Astrocyte (in vitro differentiated cells and primary cell): ENCODE measurements around the gene TCF3. TPM values are rescaled to one million over a fixed set of nuclear protein-coding genes. Genes with fewer than 3 reads are reported as not detected.
"Not testable (repeated sequence)": the region's sequence is repeated elsewhere in the genome, so short reads cannot be mapped to it uniquely, and the experiment has no call there.

ENCODE experiments used
- DNase-seq: peaks from one replicate; pipeline ENCODE4 v3.0.0-alpha.2; 2010; ENCODE audit warnings: low read depth
- FAIRE-seq: peaks from 2 replicates; lab custom pipeline; 2011; peaks lifted over from hg19 to GRCh38; lab: Jason Lieb, UNC
- H2AFZ ChIP-seq: 2 replicates; pipeline ENCODE4 v1.6.0; 2012; ENCODE audit warnings: low read depth, low read length, inconsistent platforms
- H3K27ac ChIP-seq: 2 replicates; pipeline ENCODE4 v1.5.1; 2011; ENCODE audit warnings: low read depth, low read length, inconsistent platforms
- H3K27me3 ChIP-seq: 2 replicates; pipeline ENCODE4 v1.6.0; 2011; ENCODE audit warnings: low read length, inconsistent platforms; ENCODE audit not compliant: insufficient read depth
- H3K36me3 ChIP-seq: 2 replicates; pipeline ENCODE4 v1.5.1; 2011; ENCODE audit warnings: low read length, inconsistent platforms; ENCODE audit not compliant: insufficient read depth
- H3K4me1 ChIP-seq: 2 replicates; pipeline ENCODE4 v1.5.1; 2011; ENCODE audit warnings: low read length, inconsistent platforms; ENCODE audit not compliant: insufficient read depth
- H3K4me2 ChIP-seq: 2 replicates; pipeline ENCODE4 v1.6.0; 2012; ENCODE audit warnings: low read length, inconsistent platforms
- H3K4me3 ChIP-seq: 2 replicates; pipeline ENCODE4 v1.5.1; 2011; ENCODE audit warnings: low read depth, mild to moderate bottlenecking, low read length, inconsistent platforms; ENCODE audit not compliant: insufficient read depth
- H3K79me2 ChIP-seq: 2 replicates; pipeline ENCODE4 v1.6.0; 2012; ENCODE audit warnings: mild to moderate bottlenecking, low read length, inconsistent platforms; ENCODE audit not compliant: insufficient read depth
- H3K9ac ChIP-seq: 2 replicates; pipeline ENCODE4 v1.6.0; 2012; ENCODE audit warnings: mild to moderate bottlenecking, low read length, inconsistent platforms
- H3K9me3 ChIP-seq: 2 replicates; pipeline ENCODE4 v1.5.1; 2012; ENCODE audit warnings: low read depth, mild to moderate bottlenecking, low read length, inconsistent platforms; ENCODE audit not compliant: insufficient read depth
- H4K20me1 ChIP-seq: 2 replicates; pipeline ENCODE4 v1.6.0; 2012; ENCODE audit warnings: low read length, inconsistent platforms; ENCODE audit not compliant: insufficient read depth
- H3K27ac Mint-ChIP-seq: one replicate; pipeline ENCODE4 v1.8.0; 2021; ENCODE audit warnings: mild to moderate bottlenecking, mixed read lengths; ENCODE audit not compliant: unreplicated experiment
- H3K27me3 Mint-ChIP-seq: one replicate; pipeline ENCODE4 v1.8.0; 2021; ENCODE audit warnings: low read depth, mixed read lengths; ENCODE audit not compliant: unreplicated experiment
- H3K36me3 Mint-ChIP-seq: one replicate; pipeline ENCODE4 v1.8.0; 2021; ENCODE audit warnings: low read depth, mixed read lengths; ENCODE audit not compliant: unreplicated experiment
- H3K4me1 Mint-ChIP-seq: one replicate; pipeline ENCODE4 v1.8.0; 2021; ENCODE audit warnings: low read depth, mixed read lengths; ENCODE audit not compliant: unreplicated experiment
- H3K4me3 Mint-ChIP-seq: one replicate; pipeline ENCODE4 v1.8.0; 2021; ENCODE audit warnings: mild to moderate bottlenecking, moderate library complexity, mixed read lengths; ENCODE audit not compliant: unreplicated experiment
- H3K9me3 Mint-ChIP-seq: one replicate; pipeline ENCODE4 v1.8.0; 2021; ENCODE audit warnings: mild to moderate bottlenecking, mixed read lengths; ENCODE audit not compliant: unreplicated experiment
- CTCF ChIP-seq: IDR thresholded peaks from 2 replicates; pipeline ENCODE4 v1.5.1; 2011; ENCODE audit warnings: low read depth, mild to moderate bottlenecking, inconsistent platforms, low read length, moderate library complexity; ENCODE audit not compliant: insufficient read depth
- EZH2 ChIP-seq: IDR thresholded peaks from 2 replicates; pipeline ENCODE4 v1.6.1; 2012; ENCODE audit warnings: mild to moderate bottlenecking, low read length, inconsistent platforms; ENCODE audit not compliant: insufficient read depth
- total RNA-seq: library from RNA; stranded (reverse); gene quantifications from 2 replicates; pipeline ENCODE4 v1.2.1, GENCODE V29; 2021

Gene TCF3
- total RNA-seq, 1 donor from 2014 or later = 173 TPM

- H3K4me3 ChIP-seq = no peak overlapping the region
- H3K36me3 ChIP-seq = no peaks in the 10 kb centered on the region
- no peaks in the 10 kb centered on the region for H3K4me1 ChIP-seq
- DNase-seq (no peak), FAIRE-seq (no peak)
- H4K20me1 ChIP-seq = no peaks in the 10 kb centered on the region
- no peak overlapping the region for H3K4me3 Mint-ChIP-seq
- H3K4me1 Mint-ChIP-seq = no peaks in the 10 kb centered on the region
- no peak overlapping the region for H3K4me2 ChIP-seq
- peaks cover 7% of the 10 kb centered on the region for H3K27me3 ChIP-seq
- H3K27ac Mint-ChIP-seq = no peak overlapping the region
- peaks cover 5% of the 10 kb centered on the region for H3K36me3 Mint-ChIP-seq
- peaks cover 23% of the 10 kb centered on the region for H3K9me3 Mint-ChIP-seq
- TF ChIP-seq CTCF = no peak
- peak; percentile 13 for TF ChIP-seq EZH2
- H3K79me2 ChIP-seq = no peaks in the 10 kb centered on the region
- H3K9ac ChIP-seq = no peak overlapping the region
- no peak overlapping the region for H2AFZ ChIP-seq
- H3K27ac ChIP-seq = no peak overlapping the region
- H3K27me3 Mint-ChIP-seq = peaks cover 23% of the 10 kb centered on the region
- no peaks in the 10 kb centered on the region for H3K9me3 ChIP-seq
Measured at GRCh38 chr19:1699998-1700732, 47.8 kb upstream of the TCF3 start.

GRCh38 chr19:1699386-1699785 lies 47.0 kb upstream of the TCF3 start:
- H3K4me3 Mint-ChIP-seq = no peak overlapping the region
- Histone ChIP-seq H3K27me3 (peaks cover 7% of the 10 kb centered on the region), H3K4me1 (no peaks in the 10 kb centered on the region), H4K20me1 (no peaks in the 10 kb centered on the region), H3K79me2 (no peaks in the 10 kb centered on the region), H3K36me3 (no peaks in the 10 kb centered on the region), H3K9ac (no peak overlapping the region), H3K27ac (no peak overlapping the region), H3K4me3 (no peak overlapping the region), H2AFZ (no peak overlapping the region), H3K9me3 (no peaks in the 10 kb centered on the region), H3K4me2 (no peak overlapping the region)
- H3K9me3 Mint-ChIP-seq = peaks cover 24% of the 10 kb centered on the region
- H3K27ac Mint-ChIP-seq = no peak overlapping the region
- no peaks in the 10 kb centered on the region for H3K4me1 Mint-ChIP-seq
- TF ChIP-seq EZH2 = no peak
- no peak for TF ChIP-seq CTCF
- FAIRE-seq (no peak), DNase-seq (no peak)
- H3K36me3 Mint-ChIP-seq = peaks cover 5% of the 10 kb centered on the region
- H3K27me3 Mint-ChIP-seq = peaks cover 27% of the 10 kb centered on the region

DNA sequence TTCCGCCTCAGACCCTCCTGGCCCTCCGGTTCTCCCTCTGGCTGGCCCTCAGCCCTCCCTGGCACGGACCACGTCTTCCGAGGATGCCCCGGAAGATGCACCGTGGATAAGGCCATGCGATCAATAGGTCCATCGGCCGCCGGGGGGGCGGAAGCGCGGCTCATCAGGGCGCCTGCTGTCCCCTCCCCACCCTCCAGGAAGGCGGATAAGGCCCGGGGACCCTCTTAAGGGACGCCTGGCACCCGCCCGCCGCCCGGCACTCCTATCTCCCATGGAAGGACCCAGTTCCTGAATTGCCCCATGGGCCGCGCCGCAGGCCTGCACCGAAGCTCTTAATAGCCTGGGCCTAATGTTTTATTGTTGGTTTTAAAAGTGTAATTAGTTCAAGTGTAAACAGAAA lies 46.2 kb upstream of the TCF3 start:
- Histone ChIP-seq H3K4me3 (no peak overlapping the region), H3K79me2 (no peaks in the 10 kb centered on the region), H3K4me2 (no peak overlapping the region), H3K9ac (no peak overlapping the region), H4K20me1 (no peaks in the 10 kb centered on the region), H3K27ac (no peak overlapping the region), H3K9me3 (no peaks in the 10 kb centered on the region), H3K27me3 (peaks cover 9% of the 10 kb centered on the region), H3K4me1 (no peaks in the 10 kb centered on the region), H2AFZ (no peak overlapping the region), H3K36me3 (no peaks in the 10 kb centered on the region)
- Mint-ChIP-seq H3K4me1 (no peaks in the 10 kb centered on the region), H3K36me3 (peaks cover 5% of the 10 kb centered on the region), H3K4me3 (no peak overlapping the region), H3K27me3 (peaks cover 34% of the 10 kb centered on the region), H3K9me3 (peaks cover 28% of the 10 kb centered on the region), H3K27ac (no peak overlapping the region)
- DNase-seq = no peak
- TF ChIP-seq CTCF = no peak
- no peak for TF ChIP-seq EZH2
- no peak for FAIRE-seq

- H3K36me3 Mint-ChIP-seq, H4K20me1 ChIP-seq, H3K27ac Mint-ChIP-seq, H3K36me3 ChIP-seq, H3K4me1 ChIP-seq, H3K79me2 ChIP-seq, FAIRE-seq, H3K9ac ChIP-seq, H3K4me1 Mint-ChIP-seq, H3K4me3 ChIP-seq, H2AFZ ChIP-seq, H3K9me3 ChIP-seq, DNase-seq, H3K4me3 Mint-ChIP-seq, H3K27ac ChIP-seq, H3K4me2 ChIP-seq: not testable (repeated sequence)
- H3K27me3 ChIP-seq = peaks cover 16% of the 10 kb centered on the region
- peaks cover 23% of the 10 kb centered on the region for H3K9me3 Mint-ChIP-seq
- peaks cover 35% of the 10 kb centered on the region for H3K27me3 Mint-ChIP-seq
Measured at GRCh38 chr19:1695481-1695880, 43.1 kb upstream of the TCF3 start.
